Neural progenitor cell (in vitro differentiated cells): ENCODE results near the gene OR52N1.

ENCODE experiments used
- CTCF ChIP-seq: fragments of 200-600 bp; sonication (generic); IDR thresholded peaks from 2 replicates; pipeline ENCODE4 v1.5.1; 2017; ENCODE audit warnings: antibody characterized with exemption, mild to moderate bottlenecking
- EZH2 ChIP-seq: fragments of 200-600 bp; sonication (generic); IDR thresholded peaks from 2 replicates; pipeline ENCODE4 v1.6.1; 2017; ENCODE audit warnings: antibody characterized with exemption, mild to moderate bottlenecking, moderate library complexity

- TF ChIP-seq CTCF (no peak), EZH2 (no peak)
Observed at GRCh38 chr11:5833446-5833845, 42.4 kb upstream of the OR52N1 start.
